SK-N-MC (cell line): ENCODE data around the gene RBPJL.

ENCODE experiments used
- EZH2 ChIP-seq: fragments of 200-600 bp; sonication (generic); IDR thresholded peaks from one replicate; pipeline ENCODE4 v1.6.1; 2017; ENCODE audit warnings: antibody characterized with exemption
- FOXP2 ChIP-seq: optimal IDR thresholded peaks from 2 replicates; pipeline ENCODE3; 2011; ENCODE audit warnings: mild to moderate bottlenecking, moderate library complexity; ENCODE audit not compliant: insufficient read depth; ENCODE audit errors: extremely low read length, control extremely low read depth
- POLR2AphosphoS5 ChIP-seq: IDR thresholded peaks from 2 replicates; pipeline ENCODE4 v1.6.1; 2012; ENCODE audit warnings: mild to moderate bottlenecking, low read depth, low read length, borderline replicate concordance

GRCh38 chr20:45306431-45306982, at the start of gene RBPJL:
- TF ChIP-seq POLR2AphosphoS5 (no peak), EZH2 (no peak), FOXP2 (no peak)
